AG09309 (cell line): ENCODE data around the gene TMEM94.

Source experiments
- DNase-seq: peaks from one replicate; pipeline ENCODE4 v3.0.0-alpha.2; 2010; ENCODE audit warnings: low read depth
- H3K4me3 ChIP-seq: 2 replicates; pipeline ENCODE4 v1.5.1; 2011; ENCODE audit warnings: mild to moderate bottlenecking, low read depth, low read length, moderate library complexity; ENCODE audit not compliant: control insufficient read depth
- CTCF ChIP-seq: IDR thresholded peaks from 2 replicates; pipeline ENCODE4 v1.5.1; 2011; ENCODE audit warnings: mild to moderate bottlenecking, low read depth, low read length, inconsistent platforms; ENCODE audit not compliant: insufficient read depth, control insufficient read depth; ENCODE audit errors: missing control alignments

Gene TMEM94

GRCh38 chr17:75547091-75547490, 90.7 kb downstream of the TMEM94 start:
- DNase-seq, result no peak
- H3K4me3 ChIP-seq, result no peak overlapping the region
- TF ChIP-seq CTCF, result no peak

- no peak for TF ChIP-seq CTCF
- no peak overlapping the region for H3K4me3 ChIP-seq
- DNase-seq, result no peak
These were observed 92.4 kb downstream of the TMEM94 start for GRCh38 chr17:75548813-75549212.
